ENCODE data around the gene RUVBL2. TPM values are rescaled to one million over a fixed set of nuclear protein-coding genes. Genes with fewer than 3 reads are reported as not detected.

The RUVBL2 gene
- total RNA-seq, 1 donor from 2014 or later = 64.2 TPM

DNA sequence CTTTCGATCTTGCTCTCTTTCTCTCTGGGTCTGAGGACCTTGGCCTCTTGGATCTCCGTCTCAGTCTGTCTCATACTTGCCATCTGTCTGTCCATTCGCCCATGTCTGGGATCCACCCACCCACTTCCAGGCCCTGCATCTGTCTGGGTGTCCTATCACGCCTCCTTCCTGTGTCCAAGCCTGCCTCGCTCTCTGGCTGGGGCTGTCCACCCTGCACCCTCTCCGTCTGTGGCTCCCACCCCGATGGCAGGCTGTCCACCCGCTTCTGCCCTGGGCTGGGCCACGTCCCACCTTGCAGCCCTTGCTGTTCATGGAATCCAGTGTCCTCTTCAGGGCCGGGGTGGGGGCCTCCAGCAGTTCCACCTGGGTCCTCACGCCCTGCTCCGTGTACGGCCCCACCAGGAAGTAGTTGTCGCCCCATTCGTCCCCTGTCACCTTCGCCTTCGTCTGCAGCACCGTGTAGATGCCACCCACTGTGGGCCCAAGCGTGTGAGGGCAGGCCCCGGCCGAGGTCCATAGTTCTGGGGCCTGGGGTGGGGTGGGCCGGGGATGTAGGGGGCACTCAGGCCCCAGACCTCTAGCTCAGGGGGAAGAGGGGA is 2.6 kb upstream of the RUVBL2 start:
- TF ChIP-seq, protein P1, sequence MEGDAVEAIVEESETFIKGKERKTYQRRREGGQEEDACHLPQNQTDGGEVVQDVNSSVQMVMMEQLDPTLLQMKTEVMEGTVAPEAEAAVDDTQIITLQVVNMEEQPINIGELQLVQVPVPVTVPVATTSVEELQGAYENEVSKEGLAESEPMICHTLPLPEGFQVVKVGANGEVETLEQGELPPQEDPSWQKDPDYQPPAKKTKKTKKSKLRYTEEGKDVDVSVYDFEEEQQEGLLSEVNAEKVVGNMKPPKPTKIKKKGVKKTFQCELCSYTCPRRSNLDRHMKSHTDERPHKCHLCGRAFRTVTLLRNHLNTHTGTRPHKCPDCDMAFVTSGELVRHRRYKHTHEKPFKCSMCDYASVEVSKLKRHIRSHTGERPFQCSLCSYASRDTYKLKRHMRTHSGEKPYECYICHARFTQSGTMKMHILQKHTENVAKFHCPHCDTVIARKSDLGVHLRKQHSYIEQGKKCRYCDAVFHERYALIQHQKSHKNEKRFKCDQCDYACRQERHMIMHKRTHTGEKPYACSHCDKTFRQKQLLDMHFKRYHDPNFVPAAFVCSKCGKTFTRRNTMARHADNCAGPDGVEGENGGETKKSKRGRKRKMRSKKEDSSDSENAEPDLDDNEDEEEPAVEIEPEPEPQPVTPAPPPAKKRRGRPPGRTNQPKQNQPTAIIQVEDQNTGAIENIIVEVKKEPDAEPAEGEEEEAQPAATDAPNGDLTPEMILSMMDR (IDR thresholded peaks at IDR 0.05) = no peak
- Mint-ChIP-seq H3K27ac (ENCODE audit: unreplicated experiment) (peak overlapping the region; percentile 34), H3K9me3 (ENCODE audit: unreplicated experiment) (no peaks in the 10 kb centered on the region), H3K36me3 (ENCODE audit: unreplicated experiment) (peaks cover 10% of the 10 kb centered on the region), H3K4me3 (ENCODE audit: unreplicated experiment) (peak overlapping the region; percentile 26), H3K27me3 (ENCODE audit: unreplicated experiment) (no peaks in the 10 kb centered on the region), H3K4me1 (ENCODE audit: unreplicated experiment) (peaks cover 25% of the 10 kb centered on the region)
- no peak for DNase-seq (ENCODE audit: extremely low spot score, unreplicated experiment)

- DNase-seq (ENCODE audit: extremely low spot score, unreplicated experiment) = no peak
- H3K9me3 Mint-ChIP-seq (ENCODE audit: unreplicated experiment) = no peaks in the 10 kb centered on the region
- peak overlapping the region; percentile 89 for H3K27ac Mint-ChIP-seq (ENCODE audit: unreplicated experiment)
- TF ChIP-seq, protein P1 (IDR thresholded peaks at IDR 0.05) = no peak
- peak overlapping the region; percentile 94 for H3K4me3 Mint-ChIP-seq (ENCODE audit: unreplicated experiment)
- H3K36me3 Mint-ChIP-seq (ENCODE audit: unreplicated experiment) = peaks cover 8% of the 10 kb centered on the region
- H3K4me1 Mint-ChIP-seq (ENCODE audit: unreplicated experiment) = peaks cover 25% of the 10 kb centered on the region
- no peaks in the 10 kb centered on the region for H3K27me3 Mint-ChIP-seq (ENCODE audit: unreplicated experiment)
Measured at GRCh38 chr19:48991873-48992580, 1.7 kb upstream of the RUVBL2 start.

GRCh38 chr19:48992581-48993174 is 1.0 kb upstream of the RUVBL2 start:
- Mint-ChIP-seq H3K9me3 (ENCODE audit: unreplicated experiment) (no peaks in the 10 kb centered on the region), H3K4me3 (ENCODE audit: unreplicated experiment) (peak overlapping the region; percentile 94), H3K36me3 (ENCODE audit: unreplicated experiment) (peaks cover 9% of the 10 kb centered on the region), H3K27ac (ENCODE audit: unreplicated experiment) (peak overlapping the region; percentile 89), H3K4me1 (ENCODE audit: unreplicated experiment) (peaks cover 25% of the 10 kb centered on the region), H3K27me3 (ENCODE audit: unreplicated experiment) (no peaks in the 10 kb centered on the region)
- no peak for DNase-seq (ENCODE audit: extremely low spot score, unreplicated experiment)
- TF ChIP-seq, protein P1 (IDR thresholded peaks at IDR 0.05) = no peak

- H3K4me3 Mint-ChIP-seq (ENCODE audit: unreplicated experiment) = peak overlapping the region; percentile 94
- peaks cover 25% of the 10 kb centered on the region for H3K4me1 Mint-ChIP-seq (ENCODE audit: unreplicated experiment)
Measured at GRCh38 chr19:48994035-48994386, 324 bp downstream of the RUVBL2 start.

More at GRCh38 chr19:48994035-48994386, 324 bp downstream of the RUVBL2 start:
- Mint-ChIP-seq H3K36me3 (ENCODE audit: unreplicated experiment) (peaks cover 7% of the 10 kb centered on the region), H3K27me3 (ENCODE audit: unreplicated experiment) (no peaks in the 10 kb centered on the region), H3K9me3 (ENCODE audit: unreplicated experiment) (no peaks in the 10 kb centered on the region), H3K27ac (ENCODE audit: unreplicated experiment) (peak overlapping the region; percentile 98)
- TF ChIP-seq, protein P1 (IDR thresholded peaks at IDR 0.05) = no peak
- no peak for DNase-seq (ENCODE audit: extremely low spot score, unreplicated experiment)
